Fibroblast of skin of left quadriceps (primary cell): ENCODE data around the gene PHKB.

Experiments
- DNase-seq, 2 experiments: peaks; one replicate each; pipeline ENCODE4 v3.0.0-alpha.2; 2013; ENCODE audit warnings: low read depth in 2 of 2

PHKB gene

GRCh38 chr16:47729701-47730100, 268.6 kb downstream of the PHKB start:
- no peak for DNase-seq

GRCh38 chr16:47731252-47731651, 270.1 kb downstream of the PHKB start:
- peak; percentile 14 to 21 for DNase-seq

- no peak for DNase-seq
Measured at GRCh38 chr16:47732122-47732521, 271.0 kb downstream of the PHKB start.

- peak; percentile 89 to 90 for DNase-seq
Measured at GRCh38 chr16:47732523-47733111, 271.5 kb downstream of the PHKB start.

GRCh38 chr16:47734081-47734857, 273.1 kb downstream of the PHKB start:
- DNase-seq, result no peak

- no peak for DNase-seq
Measured at GRCh38 chr16:47734987-47735594, 274.0 kb downstream of the PHKB start.

GRCh38 chr16:47750371-47750770, 289.2 kb downstream of the PHKB start:
- no peak for DNase-seq
